Hematopoietic multipotent progenitor cell treated with erythropoietin and hydrocortisone succinate and interleukin-3 and kit ligand, for 17 days (in vitro differentiated cells): ENCODE data around the gene LNX2.

Source experiments
- DNase-seq: peaks from one replicate; pipeline ENCODE4 v3.0.0-alpha.2; 2015; ENCODE audit warnings: low spot score

LNX2 gene

GRCh38 chr13:27607125-27607524 lies 13.2 kb downstream of the LNX2 start:
- peak; percentile 80 for DNase-seq

DNA sequence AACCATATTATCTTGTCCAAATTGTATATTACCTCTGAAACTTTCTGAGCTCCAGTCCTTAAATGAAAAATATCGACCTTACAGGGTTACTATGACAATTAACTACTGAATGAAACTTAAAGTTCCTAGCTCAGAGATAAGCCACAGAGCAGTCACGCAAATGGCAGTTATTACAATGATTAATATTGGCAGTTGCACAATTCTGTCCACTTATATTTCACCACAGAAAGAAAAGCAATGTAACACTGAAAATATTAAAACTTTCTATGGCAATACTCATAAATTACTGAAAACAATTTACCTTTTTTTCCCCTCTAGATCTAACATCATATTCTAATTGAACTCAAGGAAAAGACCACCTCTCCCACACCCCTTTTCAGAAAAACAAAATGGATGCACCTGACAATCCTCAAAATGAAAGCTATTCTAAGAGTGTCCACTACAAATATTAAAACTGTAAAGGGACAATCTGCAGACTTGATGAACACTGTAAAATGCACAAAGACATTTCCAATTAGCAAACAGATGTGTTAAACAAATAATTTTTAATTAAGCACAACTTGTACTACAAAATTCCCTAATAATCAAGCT lies 14.6 kb downstream of the LNX2 start:
- DNase-seq, result no peak

GRCh38 chr13:27605099-27605498 lies 15.2 kb downstream of the LNX2 start:
- DNase-seq, result peak; percentile 50

DNA sequence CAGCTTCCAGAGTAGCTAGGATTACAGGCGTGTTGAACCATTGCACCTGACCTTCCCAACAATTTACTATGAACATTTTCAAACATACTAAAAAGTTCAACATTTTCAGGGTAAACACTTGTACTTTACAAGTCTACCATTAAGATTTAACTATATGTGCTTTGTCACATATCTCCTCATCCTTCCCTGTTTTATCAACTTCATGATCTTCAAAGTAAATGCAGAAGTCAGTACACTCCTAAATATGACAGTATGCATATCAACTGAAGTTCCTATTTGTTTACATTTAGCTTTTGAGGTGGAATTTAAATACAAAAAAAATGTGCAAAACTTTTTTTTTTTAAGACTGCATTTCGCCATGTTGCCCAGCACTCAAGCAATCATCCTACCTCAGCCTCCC lies 18.5 kb downstream of the LNX2 start:
- peak; percentile 32 for DNase-seq

DNA sequence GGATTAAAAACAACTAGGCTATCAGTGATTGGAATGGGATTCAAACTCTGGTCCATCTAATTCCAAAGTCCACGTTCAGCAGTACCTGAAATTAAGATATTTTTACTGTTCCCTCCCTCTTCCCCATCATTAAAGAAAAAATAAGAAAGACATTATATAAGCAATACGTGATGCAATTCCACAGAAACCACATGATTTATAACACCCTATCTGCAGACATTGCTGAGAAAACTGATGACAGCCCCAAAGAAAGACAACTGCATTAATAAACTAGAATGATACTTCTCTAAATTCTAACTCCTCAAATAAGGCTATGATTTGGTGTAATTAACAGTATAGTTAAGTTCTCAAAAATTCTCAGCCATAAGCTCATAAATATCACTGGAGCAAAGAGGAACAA lies 19.1 kb downstream of the LNX2 start:
- DNase-seq, result no peak

DNA sequence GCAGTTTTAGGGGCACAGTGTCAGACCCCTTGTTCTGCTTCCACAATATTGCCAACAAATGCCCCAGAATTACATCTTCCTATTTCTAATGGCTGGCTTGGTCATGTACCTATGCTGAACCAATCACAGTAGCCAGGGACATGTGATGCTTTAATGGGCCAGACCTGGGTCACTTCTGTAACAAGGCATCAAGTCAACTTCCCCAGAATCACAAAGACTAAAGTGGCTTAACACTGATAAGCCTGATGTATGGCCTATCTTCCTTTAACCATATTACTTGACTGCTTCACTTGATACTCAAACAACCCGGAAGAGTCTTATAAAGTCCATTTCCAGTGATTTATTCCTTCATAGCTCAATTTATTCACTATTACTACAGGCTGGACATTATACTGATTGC lies 19.6 kb downstream of the LNX2 start:
- DNase-seq, result peak; percentile 70

GRCh38 chr13:27599845-27600553 lies 20.3 kb downstream of the LNX2 start:
- DNase-seq, result peak; percentile 89

DNA sequence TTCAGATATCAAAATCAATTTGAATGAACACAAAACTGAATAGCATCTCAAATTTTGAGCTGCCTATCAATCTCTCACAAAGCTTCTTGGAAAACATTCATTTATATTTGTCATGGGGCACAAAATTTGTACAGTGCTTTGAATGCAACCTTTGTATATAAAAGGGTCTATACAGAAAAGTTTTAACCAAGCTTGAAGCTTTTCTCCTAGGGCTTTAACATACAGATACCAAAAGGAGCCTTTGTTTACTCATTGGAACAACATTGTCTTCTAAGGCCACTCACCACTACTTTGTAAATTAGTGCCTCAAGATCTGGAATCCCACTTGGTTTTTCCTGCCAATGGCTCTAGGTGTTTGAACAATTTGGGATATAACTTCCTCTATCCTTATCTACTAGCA lies 21.2 kb downstream of the LNX2 start:
- no peak for DNase-seq

DNA sequence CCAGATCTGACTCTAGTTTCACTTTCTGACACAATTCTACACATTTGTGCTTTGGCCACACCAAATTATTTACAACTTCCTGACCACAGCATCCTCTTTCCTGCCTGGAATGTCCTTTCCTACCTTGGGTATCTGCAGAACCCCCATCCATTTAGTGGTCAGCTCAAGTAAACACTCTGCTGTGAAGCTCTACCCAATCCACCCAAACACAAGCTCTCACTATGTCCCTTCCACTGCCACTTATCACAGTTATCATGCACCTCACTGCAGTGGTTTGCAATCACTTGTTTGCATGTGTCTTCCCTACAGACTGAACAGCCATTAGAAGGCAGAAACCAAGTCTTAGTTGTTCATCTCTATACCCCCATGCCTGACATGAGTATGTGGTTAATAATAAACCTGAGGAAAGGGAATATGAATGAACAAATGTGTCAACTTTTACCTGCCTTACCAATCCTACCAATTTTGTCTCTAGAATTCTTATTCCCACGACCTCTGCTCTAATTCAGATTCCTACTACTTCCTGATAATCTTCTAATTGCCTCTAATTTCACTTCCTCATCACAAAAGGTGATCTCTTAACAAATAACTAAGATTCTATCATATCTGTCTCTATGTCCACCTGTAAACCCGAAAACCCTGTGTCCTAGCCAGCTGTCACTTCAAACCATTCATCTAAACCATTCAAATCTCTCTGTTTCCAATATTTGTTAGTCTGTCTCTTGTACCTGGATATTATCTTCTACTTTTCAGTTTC lies 25.1 kb downstream of the LNX2 start:
- DNase-seq, result peak; percentile 74

DNA sequence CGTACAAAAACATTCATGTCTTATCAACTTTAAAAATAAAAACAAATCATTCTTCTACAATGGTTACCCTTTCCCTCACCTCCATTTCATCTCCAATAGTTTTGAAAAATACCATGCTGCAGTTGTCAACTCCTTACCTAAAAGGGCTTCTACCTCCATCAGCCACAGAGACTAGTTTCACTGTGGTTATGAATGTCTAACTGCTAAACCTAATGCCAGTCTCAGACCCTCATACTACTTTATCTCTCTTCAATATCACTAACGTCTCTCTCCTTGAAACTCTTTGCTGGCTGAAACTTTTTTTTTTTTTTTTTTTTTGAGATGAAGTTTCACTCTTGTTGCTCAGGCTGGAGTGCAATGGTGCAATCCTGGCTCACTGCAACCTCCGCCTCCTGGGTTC lies 27.1 kb downstream of the LNX2 start:
- DNase-seq, result no peak

DNA sequence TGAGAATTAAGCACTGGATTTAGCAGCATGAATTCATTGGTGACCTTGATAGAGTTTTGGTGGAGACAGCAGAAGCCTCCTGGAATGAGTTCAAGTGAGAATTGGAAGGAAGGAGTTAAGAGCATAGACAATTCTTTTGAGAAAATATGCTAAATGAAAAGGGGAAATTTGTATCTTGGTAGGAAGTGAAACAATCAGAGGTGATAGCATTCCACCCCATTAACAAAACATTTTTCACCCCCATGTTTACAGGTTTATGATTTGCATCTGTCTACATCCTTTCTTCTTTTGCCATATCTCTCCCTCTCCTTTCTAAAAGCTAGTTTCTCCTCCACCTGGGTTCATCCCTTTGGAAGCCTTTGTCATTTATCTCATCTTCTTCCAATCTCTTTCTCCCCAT lies 27.5 kb downstream of the LNX2 start:
- no peak for DNase-seq

DNA sequence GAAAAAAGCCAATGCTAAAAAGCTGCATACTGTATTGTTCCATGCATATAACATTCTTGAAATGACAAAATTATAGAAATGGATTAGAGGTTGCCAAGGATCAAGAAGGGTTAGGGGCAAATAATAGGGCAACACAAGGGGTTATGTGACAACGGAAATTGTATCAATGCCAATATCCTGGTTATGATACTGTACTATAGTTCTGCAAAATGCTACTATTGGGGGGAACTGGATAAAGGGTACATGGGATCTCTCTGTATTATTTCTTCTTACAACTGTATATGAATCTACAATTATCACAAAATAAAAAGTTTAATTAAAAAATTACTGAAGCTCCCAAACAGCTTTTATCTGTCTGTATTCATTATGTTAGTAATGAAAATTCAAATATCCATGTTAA lies 31.9 kb downstream of the LNX2 start:
- no peak for DNase-seq

DNA sequence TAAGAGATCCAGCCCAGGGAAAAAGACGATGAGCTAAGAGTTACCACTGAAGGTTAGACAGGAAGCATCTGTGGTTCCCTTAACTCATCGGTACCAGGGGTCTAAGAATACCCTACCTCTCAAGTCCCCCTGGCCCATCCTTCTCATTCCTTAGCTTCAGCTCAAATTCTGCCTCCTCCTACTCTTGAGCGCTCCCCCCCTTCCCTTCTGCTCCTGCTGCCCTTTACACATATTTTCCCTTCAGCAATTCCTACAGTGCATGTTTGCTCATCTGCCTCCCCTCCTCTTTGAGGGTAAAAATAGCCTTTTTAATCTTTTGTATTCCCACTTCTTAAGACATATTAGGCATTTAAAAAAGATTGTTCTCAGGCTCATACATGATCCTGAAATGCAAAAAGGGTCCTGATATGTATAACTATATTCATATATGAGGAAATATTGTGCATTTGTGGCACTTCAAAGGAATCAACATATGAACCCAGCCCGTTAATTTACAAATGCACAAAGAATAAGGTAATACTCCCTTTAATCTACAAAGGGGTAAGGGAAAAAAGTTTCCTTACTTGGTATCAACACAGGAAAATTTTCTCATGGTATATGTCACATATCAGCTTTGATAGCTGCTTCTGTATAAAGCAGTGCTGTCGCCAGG lies 33.1 kb downstream of the LNX2 start:
- DNase-seq, result no peak

DNA sequence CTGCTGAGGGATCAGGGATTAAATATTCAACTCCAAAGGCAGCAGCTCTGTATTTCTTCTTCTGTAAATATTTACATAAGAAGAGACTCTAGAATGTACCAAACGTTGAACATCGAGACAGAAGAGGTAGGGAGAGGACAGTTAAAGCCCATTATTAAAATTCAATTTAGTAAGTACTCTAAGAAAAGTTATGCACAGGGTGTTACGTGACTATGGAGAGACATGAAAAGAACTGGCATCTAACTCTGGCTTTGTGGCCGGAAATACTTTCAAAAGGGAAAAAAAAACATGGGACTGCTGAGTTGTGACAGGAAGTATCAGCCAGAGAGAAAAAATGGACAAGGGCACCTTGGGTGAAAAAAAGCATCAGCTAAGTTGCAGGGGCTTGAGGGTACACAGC lies 36.7 kb downstream of the LNX2 start:
- no peak for DNase-seq

- DNase-seq, result no peak
Observed at GRCh38 chr13:27578121-27579030, 42.0 kb downstream of the LNX2 start.

DNA sequence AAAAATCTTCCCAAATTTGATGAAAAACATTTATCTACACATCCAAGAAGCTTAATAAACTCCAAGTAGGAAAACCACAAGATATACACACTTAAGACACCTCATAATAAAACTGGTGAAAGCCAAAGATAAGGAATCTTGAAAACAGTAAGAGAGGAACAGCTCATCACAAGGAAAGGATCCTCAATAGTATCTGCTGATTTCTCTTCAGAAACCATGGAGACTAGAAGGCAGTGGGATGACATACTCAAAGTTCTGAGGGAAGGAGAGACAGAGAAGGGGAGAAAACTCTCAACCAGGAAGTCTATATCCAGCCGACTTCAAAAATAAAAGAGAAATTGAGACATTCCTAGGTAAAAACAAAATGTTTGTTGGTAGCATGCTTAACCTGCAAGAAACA lies 45.7 kb downstream of the LNX2 start:
- DNase-seq, result no peak

DNA sequence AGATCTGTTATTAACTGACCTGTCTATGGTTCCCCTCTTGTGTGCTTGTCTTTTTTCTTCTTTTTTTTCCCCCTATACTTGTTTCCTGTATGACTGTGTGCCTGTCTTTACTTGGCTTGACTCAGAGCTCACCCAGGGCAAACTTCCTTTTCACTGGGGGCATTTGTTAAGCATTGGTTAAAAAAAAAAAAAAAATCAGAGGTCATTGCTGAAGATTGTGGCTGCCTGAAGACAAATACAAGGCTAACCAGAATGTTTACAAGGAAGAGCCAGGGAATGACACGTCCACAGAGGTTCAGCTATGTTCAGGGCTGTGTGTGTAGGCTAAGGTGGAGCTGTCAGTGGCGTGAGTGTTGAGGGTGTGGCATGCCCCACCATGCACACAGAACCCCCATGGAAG lies 47.1 kb downstream of the LNX2 start:
- no peak for DNase-seq

- DNase-seq, result no peak
Observed at GRCh38 chr13:27572234-27572901, 48.0 kb downstream of the LNX2 start.

DNA sequence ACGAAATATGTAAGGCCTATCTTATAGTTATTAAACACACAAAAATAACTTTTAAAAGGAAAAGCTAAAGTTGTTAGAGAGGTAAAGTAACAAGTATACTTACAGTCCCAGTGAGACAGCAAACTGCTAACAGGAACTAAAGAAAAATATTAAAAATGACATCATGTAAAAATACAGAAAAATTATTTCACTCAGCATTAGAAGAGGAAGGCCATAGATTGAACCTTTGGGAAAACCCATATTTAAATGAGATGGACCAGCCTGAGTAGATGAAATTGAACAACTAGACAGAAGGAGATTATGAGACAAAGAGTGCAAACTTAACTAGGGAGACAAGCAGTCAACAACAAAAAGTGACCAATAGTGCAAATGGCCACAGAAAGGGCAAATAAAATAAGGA lies 49.4 kb downstream of the LNX2 start:
- no peak for DNase-seq

DNA sequence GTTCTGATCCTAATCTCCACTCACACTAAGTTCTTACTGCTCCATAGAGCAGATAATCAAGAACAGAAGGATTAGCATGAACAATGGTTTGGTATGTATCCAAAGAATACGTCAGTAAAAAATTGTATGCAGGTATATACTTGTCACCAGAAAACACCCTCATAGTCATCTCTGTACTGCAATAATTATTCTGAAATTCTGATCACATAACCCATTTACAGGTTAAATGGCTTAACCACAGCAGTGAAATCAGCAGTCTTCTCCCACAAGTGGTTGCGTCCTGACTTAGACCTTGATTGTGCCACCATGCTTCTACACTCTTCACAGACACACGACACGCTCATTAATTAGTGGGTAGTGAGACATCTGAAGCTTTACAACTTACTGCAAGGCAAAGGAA lies 50.9 kb downstream of the LNX2 start:
- DNase-seq, result no peak

DNA sequence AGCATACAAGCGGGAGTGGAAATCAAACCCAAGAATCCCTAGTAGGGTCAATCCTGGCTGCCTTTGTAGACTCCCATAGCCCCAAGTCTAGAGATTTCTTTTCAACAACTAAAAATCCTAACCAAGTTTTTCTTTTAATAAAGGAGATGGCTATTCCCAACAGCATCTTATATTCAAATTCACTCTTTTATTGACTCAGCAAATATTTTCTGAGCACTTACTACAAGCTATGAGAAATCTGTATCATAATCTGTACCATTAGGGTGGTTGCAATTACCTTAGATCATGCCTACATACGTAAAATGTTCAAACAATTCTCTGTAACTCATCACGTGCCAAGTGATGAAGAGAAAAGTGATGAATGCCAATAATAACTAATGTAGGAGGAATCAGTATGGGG lies 54.5 kb downstream of the LNX2 start:
- no peak for DNase-seq
